ENCODE data around the gene COL18A1. TPM values are rescaled to one million over a fixed set of nuclear protein-coding genes. Genes with fewer than 3 reads are reported as not detected.
A peak's percentile ranks its signal among the peaks of the same experiment; 100 is the strongest.

COL18A1 gene
- total RNA-seq, 1 donor from 2014 or later = 61.1 TPM

DNA sequence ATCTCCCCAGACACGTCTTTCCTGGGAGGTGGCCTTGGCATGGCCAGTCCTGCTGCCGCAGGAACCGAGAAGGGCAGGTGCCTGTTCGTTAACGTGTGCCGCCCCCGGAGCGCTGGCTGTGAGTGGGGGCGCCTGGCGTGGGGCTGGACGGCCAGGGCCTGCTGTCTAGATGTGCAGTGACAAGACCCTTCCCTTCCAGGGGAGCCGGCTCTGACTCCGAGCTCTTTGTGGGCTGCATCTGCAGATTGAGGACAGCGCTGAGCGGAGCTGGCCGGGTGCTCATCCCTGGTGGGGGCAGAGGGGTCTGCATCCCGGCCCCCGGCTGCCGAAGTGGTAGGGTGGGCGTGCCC lies 13.0 kb downstream of the COL18A1 start:
- H3K27ac Mint-ChIP-seq (ENCODE audit: unreplicated experiment) = no peak overlapping the region
- H3K27me3 Mint-ChIP-seq (ENCODE audit: unreplicated experiment) = peaks cover 6% of the 10 kb centered on the region
- H3K4me1 Mint-ChIP-seq (ENCODE audit: unreplicated experiment) = peaks cover 11% of the 10 kb centered on the region
- H3K9me3 Mint-ChIP-seq (ENCODE audit: unreplicated experiment) = no peaks in the 10 kb centered on the region
- DNase-seq (ENCODE audit: low spot score) = no peak
- peaks cover 8% of the 10 kb centered on the region for H3K36me3 Mint-ChIP-seq (ENCODE audit: low read depth, unreplicated experiment)
- H3K4me3 Mint-ChIP-seq (ENCODE audit: unreplicated experiment) = no peak overlapping the region
- TF ChIP-seq, protein P1, sequence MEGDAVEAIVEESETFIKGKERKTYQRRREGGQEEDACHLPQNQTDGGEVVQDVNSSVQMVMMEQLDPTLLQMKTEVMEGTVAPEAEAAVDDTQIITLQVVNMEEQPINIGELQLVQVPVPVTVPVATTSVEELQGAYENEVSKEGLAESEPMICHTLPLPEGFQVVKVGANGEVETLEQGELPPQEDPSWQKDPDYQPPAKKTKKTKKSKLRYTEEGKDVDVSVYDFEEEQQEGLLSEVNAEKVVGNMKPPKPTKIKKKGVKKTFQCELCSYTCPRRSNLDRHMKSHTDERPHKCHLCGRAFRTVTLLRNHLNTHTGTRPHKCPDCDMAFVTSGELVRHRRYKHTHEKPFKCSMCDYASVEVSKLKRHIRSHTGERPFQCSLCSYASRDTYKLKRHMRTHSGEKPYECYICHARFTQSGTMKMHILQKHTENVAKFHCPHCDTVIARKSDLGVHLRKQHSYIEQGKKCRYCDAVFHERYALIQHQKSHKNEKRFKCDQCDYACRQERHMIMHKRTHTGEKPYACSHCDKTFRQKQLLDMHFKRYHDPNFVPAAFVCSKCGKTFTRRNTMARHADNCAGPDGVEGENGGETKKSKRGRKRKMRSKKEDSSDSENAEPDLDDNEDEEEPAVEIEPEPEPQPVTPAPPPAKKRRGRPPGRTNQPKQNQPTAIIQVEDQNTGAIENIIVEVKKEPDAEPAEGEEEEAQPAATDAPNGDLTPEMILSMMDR (IDR thresholded peaks at IDR 0.05; ENCODE audit: unreplicated experiment) = no peak

- TF ChIP-seq, protein P1 (IDR thresholded peaks at IDR 0.05; ENCODE audit: unreplicated experiment) = no peak
- Mint-ChIP-seq H3K4me3 (ENCODE audit: unreplicated experiment) (peak overlapping the region; percentile 6), H3K27ac (ENCODE audit: unreplicated experiment) (peak overlapping the region; percentile 7), H3K27me3 (ENCODE audit: unreplicated experiment) (peaks cover 6% of the 10 kb centered on the region), H3K9me3 (ENCODE audit: unreplicated experiment) (no peaks in the 10 kb centered on the region), H3K36me3 (ENCODE audit: low read depth, unreplicated experiment) (peaks cover 8% of the 10 kb centered on the region), H3K4me1 (ENCODE audit: unreplicated experiment) (peaks cover 9% of the 10 kb centered on the region)
- no peak for DNase-seq (ENCODE audit: low spot score)
Measured at GRCh38 chr21:45418301-45419071, 13.5 kb downstream of the COL18A1 start.

DNA sequence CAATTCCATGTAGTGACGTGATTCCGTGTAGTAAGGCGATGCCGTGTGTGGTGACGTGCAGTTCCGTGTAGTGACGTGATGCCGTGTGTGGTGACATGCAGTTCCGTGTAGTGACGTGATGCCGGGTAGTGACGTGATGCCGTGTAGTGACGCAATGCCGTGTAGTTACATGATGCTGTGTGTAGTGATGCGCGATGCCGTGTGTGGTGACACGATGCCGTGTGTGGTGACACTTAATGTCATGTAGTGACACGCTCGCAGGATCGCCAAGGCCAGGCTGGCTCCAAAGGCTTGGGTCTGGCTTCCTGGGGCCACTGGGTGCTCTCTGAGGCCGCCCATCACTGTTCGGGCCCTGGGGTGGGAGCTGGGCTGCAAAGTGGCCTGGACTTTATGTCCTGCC lies 14.2 kb downstream of the COL18A1 start:
- Mint-ChIP-seq H3K4me1 (ENCODE audit: unreplicated experiment) (peaks cover 9% of the 10 kb centered on the region), H3K4me3 (ENCODE audit: unreplicated experiment) (peak overlapping the region; percentile 6)
- no peak for DNase-seq (ENCODE audit: low spot score)

GRCh38 chr21:45420061-45421041 lies 15.4 kb downstream of the COL18A1 start:
- Mint-ChIP-seq H3K27me3 (ENCODE audit: unreplicated experiment) (peaks cover 6% of the 10 kb centered on the region), H3K4me3 (ENCODE audit: unreplicated experiment) (no peak overlapping the region), H3K36me3 (ENCODE audit: low read depth, unreplicated experiment) (peaks cover 8% of the 10 kb centered on the region), H3K27ac (ENCODE audit: unreplicated experiment) (no peak overlapping the region), H3K4me1 (ENCODE audit: unreplicated experiment) (peaks cover 9% of the 10 kb centered on the region), H3K9me3 (ENCODE audit: unreplicated experiment) (no peaks in the 10 kb centered on the region)
- DNase-seq (ENCODE audit: low spot score) = no peak
- TF ChIP-seq, protein P1 (IDR thresholded peaks at IDR 0.05; ENCODE audit: unreplicated experiment) = no peak

More for the DNA sequence above, 14.2 kb downstream of the COL18A1 start:
- H3K27me3 Mint-ChIP-seq (ENCODE audit: unreplicated experiment) = peaks cover 6% of the 10 kb centered on the region
- TF ChIP-seq, protein P1 (IDR thresholded peaks at IDR 0.05; ENCODE audit: unreplicated experiment) = no peak
- no peaks in the 10 kb centered on the region for H3K9me3 Mint-ChIP-seq (ENCODE audit: unreplicated experiment)
- H3K36me3 Mint-ChIP-seq (ENCODE audit: low read depth, unreplicated experiment) = peaks cover 8% of the 10 kb centered on the region
- H3K27ac Mint-ChIP-seq (ENCODE audit: unreplicated experiment) = peak overlapping the region; percentile 7

Data from endothelial cell (in vitro differentiated cells).